ENCODE measurements around the gene TAS2R43. TPM values are rescaled to one million over a fixed set of nuclear protein-coding genes. Genes with fewer than 3 reads are reported as not detected.
"Not testable (repeated sequence)": the region's sequence is repeated elsewhere in the genome, so short reads cannot be mapped to it uniquely, and the experiment has no call there.

TAS2R43 gene
- total and polyA plus RNA-seq, 5 experiments from 2014 or later, result 0.91 to 1.4 TPM; not detected in 3

- H3K27me3 Mint-ChIP-seq, result no peaks in the 10 kb centered on the region
- no peak overlapping the region for H3K4me3 Mint-ChIP-seq
- H3K9me3 Mint-ChIP-seq, result peaks cover 0 to 5% (median 0%) of the 10 kb centered on the region in 9 donors
- peaks cover 9 to 25% (median 18%) of the 10 kb centered on the region in 4 donors for H3K4me1 Mint-ChIP-seq
- no peak for ATAC-seq
- H3K27ac Mint-ChIP-seq, result peak overlapping the region in 1 of 10 donors; percentile 71
- H3K36me3 Mint-ChIP-seq, result peaks cover 0 to 23% (median 17%) of the 10 kb centered on the region in 3 donors
- POLR2A ChIA-PET, result no interaction called here
- no peak for DNase-seq
Observed at GRCh38 chr12:11059041-11059440, 33.1 kb downstream of the TAS2R43 start.

- POLR2A ChIA-PET, result no interaction called here
- Mint-ChIP-seq H3K9me3 (peaks cover 9 to 36% (median 15%) of the 10 kb centered on the region in 9 donors), H3K4me1 (peaks cover 4 to 9% (median 6%) of the 10 kb centered on the region in 4 donors), H3K36me3 (peaks cover 25 to 48% (median 26%) of the 10 kb centered on the region in 3 donors), H3K27ac (no peak overlapping the region), H3K4me3 (no peak overlapping the region), H3K27me3 (no peaks in the 10 kb centered on the region)
- no peak for ATAC-seq
- no peak for DNase-seq
Observed at GRCh38 chr12:11055306-11055705, 36.8 kb downstream of the TAS2R43 start.

GRCh38 chr12:11049806-11050531 is 42.1 kb downstream of the TAS2R43 start:
- not testable (repeated sequence) for DNase-seq, ATAC-seq, H3K4me3 Mint-ChIP-seq, H3K27me3 Mint-ChIP-seq
- peaks cover 5 to 46% (median 16%) of the 10 kb centered on the region in 9 donors for H3K9me3 Mint-ChIP-seq
- peaks cover 44 to 69% (median 47%) of the 10 kb centered on the region in 3 donors for H3K36me3 Mint-ChIP-seq
- peaks cover 0 to 26% (median 5%) of the 10 kb centered on the region in 4 donors for H3K4me1 Mint-ChIP-seq
- POLR2A ChIA-PET, result interaction anchor here (0.6 kb wide), 1 partner anchor 1115 kb away, joined by 3 read pairs; no protein-coding TSS in a partner anchor
- H3K27ac Mint-ChIP-seq, result peak overlapping the region in 1 of 10 donors; percentile 65

- POLR2A ChIA-PET, ATAC-seq, DNase-seq, H3K4me3 Mint-ChIP-seq, H3K27me3 Mint-ChIP-seq: not testable (repeated sequence)
- Mint-ChIP-seq H3K9me3 (peaks cover 0 to 14% (median 4%) of the 10 kb centered on the region in 9 donors), H3K36me3 (peaks cover 43 to 68% (median 62%) of the 10 kb centered on the region in 3 donors), H3K27ac (peak overlapping the region in 3 of 10 donors; percentile 23 to 51 (median 39)), H3K4me1 (peaks cover 2 to 16% (median 9%) of the 10 kb centered on the region in 4 donors)
Observed at GRCh38 chr12:11041366-11041765, 50.7 kb downstream of the TAS2R43 start.

Other genes with a start within 250 kb of the TAS2R43 start
- gene PRR4, start 242.8 kb downstream of the TAS2R43 start, total RNA-seq, result 1 to 10 TPM; 1.8 to 2.5 TPM
- gene PRR4, start 242.8 kb downstream of the TAS2R43 start, polyA plus RNA-seq, result 1 to 10 TPM in 1 of 3 donors, under 1 TPM in 1, not detected in 1; 0.87 to 5.7 TPM
- 10 to 100 TPM; 20.8 to 27.1 TPM for gene PRH1, start 208.1 kb downstream of the TAS2R43 start, total RNA-seq
- gene PRH1, start 208.1 kb downstream of the TAS2R43 start, polyA plus RNA-seq, result 10 to 100 TPM in 2 of 3 donors, 1 to 10 TPM in 1; 7.0 to 20.8 (median 12.4) TPM
- 1 to 10 TPM; 1.2 to 1.5 TPM for gene TAS2R13, start 182.8 kb downstream of the TAS2R43 start, total RNA-seq
- gene TAS2R13, start 182.8 kb downstream of the TAS2R43 start, polyA plus RNA-seq, result not detected
- not detected for gene PRH2, start 163.1 kb downstream of the TAS2R43 start, total RNA-seq
- not detected for gene PRH2, start 163.1 kb downstream of the TAS2R43 start, polyA plus RNA-seq
- gene TAS2R14, start 153.1 kb downstream of the TAS2R43 start, total RNA-seq, result 1 to 10 TPM; 3.1 to 3.5 TPM
- gene TAS2R14, start 153.1 kb downstream of the TAS2R43 start, polyA plus RNA-seq, result 1 to 10 TPM in 1 of 3 donors, under 1 TPM in 2; 0.71 to 1.2 (median 0.74) TPM
- gene TAS2R50, start 105.4 kb downstream of the TAS2R43 start, total RNA-seq, result 1 to 10 TPM; 1.2 TPM
- not detected for gene TAS2R50, start 105.4 kb downstream of the TAS2R43 start, polyA plus RNA-seq
- 1 to 10 TPM; 1.7 to 2.1 TPM for gene TAS2R20, start 94.0 kb downstream of the TAS2R43 start, total RNA-seq
- gene TAS2R20, start 94.0 kb downstream of the TAS2R43 start, polyA plus RNA-seq, result under 1 TPM; 0.14 to 0.25 (median 0.15) TPM
- gene TAS2R19, start 69.7 kb downstream of the TAS2R43 start, total RNA-seq, result 1 to 10 TPM; 3.9 to 4.7 TPM
- gene TAS2R19, start 69.7 kb downstream of the TAS2R43 start, polyA plus RNA-seq, result under 1 TPM in 1 of 3 donors, not detected in 2; 0.22 TPM
- gene TAS2R31, start 60.9 kb downstream of the TAS2R43 start, total RNA-seq, result 1 to 10 TPM; 2.8 to 3.2 TPM
- under 1 TPM in 2 of 3 donors, not detected in 1; 0.22 to 0.39 TPM for gene TAS2R31, start 60.9 kb downstream of the TAS2R43 start, polyA plus RNA-seq
- gene TAS2R46, start 30.0 kb downstream of the TAS2R43 start, total RNA-seq, result 1 to 10 TPM in 1 of 2 experiments, under 1 TPM in 1; 0.71 to 1.9 TPM
- gene TAS2R46, start 30.0 kb downstream of the TAS2R43 start, polyA plus RNA-seq, result under 1 TPM in 1 of 3 donors, not detected in 2; 0.66 TPM
- 1 to 10 TPM; 4.3 to 5.0 TPM for gene TAS2R30, start 42.3 kb upstream of the TAS2R43 start, total RNA-seq
- not detected for gene TAS2R30, start 42.3 kb upstream of the TAS2R43 start, polyA plus RNA-seq
- 10 to 100 TPM; 13.4 to 14.5 TPM for gene SMIM10L1, start 78.9 kb upstream of the TAS2R43 start, total RNA-seq
- 10 to 100 TPM in 2 of 3 donors, 1 to 10 TPM in 1; 7.6 to 14.0 (median 11.0) TPM for gene SMIM10L1, start 78.9 kb upstream of the TAS2R43 start, polyA plus RNA-seq
- gene TAS2R42, start 94.6 kb upstream of the TAS2R43 start, total RNA-seq, result not detected
- gene TAS2R42, start 94.6 kb upstream of the TAS2R43 start, polyA plus RNA-seq, result not detected
- gene PRB3, start 177.4 kb upstream of the TAS2R43 start, total RNA-seq, result not detected
- gene PRB3, start 177.4 kb upstream of the TAS2R43 start, polyA plus RNA-seq, result under 1 TPM in 2 of 3 donors, not detected in 1; 0.22 to 0.75 TPM
- gene PRB4, start 218.1 kb upstream of the TAS2R43 start, total RNA-seq, result not detected
- not detected for gene PRB4, start 218.1 kb upstream of the TAS2R43 start, polyA plus RNA-seq